ENCODE data around the gene ZBED5. TPM values are rescaled to one million over a fixed set of nuclear protein-coding genes. Genes with fewer than 3 reads are reported as not detected.
A peak's percentile ranks its signal among the peaks of the same experiment; 100 is the strongest.

Gene ZBED5
- total RNA-seq, 1 experiment from 2014 or later, result 21.5 TPM

- Histone ChIP-seq H3K27me3 (ENCODE audit: insufficient read depth, low read depth) (no peaks in the 10 kb centered on the region), H2AFZ (no peak overlapping the region), H3K9me2 (ENCODE audit: insufficient read depth) (no peaks in the 10 kb centered on the region), H4K20me1 (ENCODE audit: insufficient read depth) (no peaks in the 10 kb centered on the region), H3K79me2 (ENCODE audit: low read depth) (peaks cover 8% of the 10 kb centered on the region; the same call in 1 of the 2 replicates), H3F3A (ENCODE audit: insufficient read depth, low read depth) (peaks cover 23% of the 10 kb centered on the region), H3K4me2 (no peak overlapping the region), H3K27ac (no peak overlapping the region), H3K36me3 (ENCODE audit: low read depth) (no peaks in the 10 kb centered on the region), H3K4me1 (replicated peaks; ENCODE audit: insufficient read depth) (peaks cover 33% of the 10 kb centered on the region), H3K9me3 (ENCODE audit: insufficient read depth, low read depth) (no peaks in the 10 kb centered on the region), H3K4me3 (no peak overlapping the region)
- no peak for DNase-seq
- TF ChIP-seq CTCF (conservative IDR thresholded peaks at IDR 0.05) (no peak), EZH2 (IDR thresholded peaks at IDR 0.05; ENCODE audit: low read depth) (no peak)
- ChIA-PET POLR2A (ENCODE audit: unreplicated experiment) (interaction anchor here (0.7 kb wide), 1 partner anchor 30 kb away, joined by 7 read pairs; no protein-coding TSS in a partner anchor), CTCF (no interaction called here)
- BruUV-seq (replicated peaks), result no TSS peak
- intact Hi-C loops (cut with micrococcal nuclease; ENCODE audit: unreplicated experiment), result no loop called here
Measured at GRCh38 chr11:10894666-10895065, 36.8 kb upstream of the ZBED5 start.

GRCh38 chr11:10893714-10894151, 35.9 kb upstream of the ZBED5 start:
- Histone ChIP-seq H4K20me1 (ENCODE audit: insufficient read depth) (no peaks in the 10 kb centered on the region), H3K36me3 (ENCODE audit: low read depth) (no peaks in the 10 kb centered on the region), H3K4me3 (no peak overlapping the region), H2AFZ (no peak overlapping the region), H3K27me3 (ENCODE audit: insufficient read depth, low read depth) (no peaks in the 10 kb centered on the region), H3K79me2 (ENCODE audit: low read depth) (peaks cover 8% of the 10 kb centered on the region; the same call in 1 of the 2 replicates), H3K27ac (no peak overlapping the region), H3K4me2 (no peak overlapping the region), H3K9me3 (ENCODE audit: insufficient read depth, low read depth) (no peaks in the 10 kb centered on the region), H3F3A (ENCODE audit: insufficient read depth, low read depth) (peaks cover 14% of the 10 kb centered on the region), H3K9me2 (ENCODE audit: insufficient read depth) (no peaks in the 10 kb centered on the region), H3K4me1 (replicated peaks; ENCODE audit: insufficient read depth) (peaks cover 24% of the 10 kb centered on the region)
- ChIA-PET POLR2A (ENCODE audit: unreplicated experiment) (interaction anchor here (0.7 kb wide), 1 partner anchor 31 kb away, joined by 7 read pairs; no protein-coding TSS in a partner anchor), CTCF (no interaction called here)
- TF ChIP-seq EZH2 (IDR thresholded peaks at IDR 0.05; ENCODE audit: low read depth) (no peak), CTCF (conservative IDR thresholded peaks at IDR 0.05) (no peak)
- intact Hi-C loops (cut with micrococcal nuclease; ENCODE audit: unreplicated experiment), result no loop called here
- BruUV-seq (replicated peaks), result no TSS peak
- peak in 1 of 2 experiments; percentile 46 for DNase-seq

GRCh38 chr11:10892250-10892649, 34.4 kb upstream of the ZBED5 start:
- Histone ChIP-seq H3K4me1 (replicated peaks; ENCODE audit: insufficient read depth) (peaks cover 9% of the 10 kb centered on the region), H3K27me3 (ENCODE audit: insufficient read depth, low read depth) (no peaks in the 10 kb centered on the region), H3F3A (ENCODE audit: insufficient read depth, low read depth) (peaks cover 2% of the 10 kb centered on the region; the same call in 1 of the 2 replicates), H3K79me2 (ENCODE audit: low read depth) (peaks cover 5% of the 10 kb centered on the region; the same call in 1 of the 2 replicates), H3K4me3 (no peak overlapping the region), H2AFZ (no peak overlapping the region), H3K9me2 (ENCODE audit: insufficient read depth) (no peaks in the 10 kb centered on the region), H3K27ac (no peak overlapping the region), H3K9me3 (ENCODE audit: insufficient read depth, low read depth) (no peaks in the 10 kb centered on the region), H4K20me1 (ENCODE audit: insufficient read depth) (no peaks in the 10 kb centered on the region), H3K36me3 (ENCODE audit: low read depth) (no peaks in the 10 kb centered on the region), H3K4me2 (no peak overlapping the region)
- CTCF ChIA-PET, result interaction anchor here (1.1 kb wide), 1 partner anchor 136 kb away, joined by 3 read pairs; no protein-coding TSS in a partner anchor
- DNase-seq, result no peak
- TF ChIP-seq EZH2 (IDR thresholded peaks at IDR 0.05; ENCODE audit: low read depth) (no peak), CTCF (conservative IDR thresholded peaks at IDR 0.05) (no peak)
- intact Hi-C loops (cut with micrococcal nuclease; ENCODE audit: unreplicated experiment), result no loop called here
- BruUV-seq (replicated peaks), result no TSS peak
- POLR2A ChIA-PET (ENCODE audit: unreplicated experiment), result no interaction called here

Data from PC-9 (cell line).